SU-DHL-6 (cell line): ENCODE results near the gene SCN5A.

ENCODE experiments used
- CTCF ChIP-seq: fragments of 200-600 bp; sonication (generic); IDR thresholded peaks from one replicate; pipeline ENCODE4 v1.5.1; 2017; ENCODE audit warnings: antibody characterized with exemption, mild to moderate bottlenecking, low read length, moderate library complexity; ENCODE audit not compliant: insufficient read depth, poor library complexity, severe bottlenecking
- EZH2phosphoT487 ChIP-seq: fragments of 200-600 bp; sonication (generic), shearing (Covaris generic); conservative IDR thresholded peaks from 2 replicates; pipeline ENCODE4 v1.6.1; 2018; ENCODE audit warnings: mild to moderate bottlenecking, antibody characterized with exemption, low read length, moderate library complexity, mixed read lengths

GRCh38 chr3:38637906-38638305, 11.6 kb downstream of the SCN5A start:
- TF ChIP-seq CTCF = no peak
- no peak for TF ChIP-seq EZH2phosphoT487
